GM19463 (cell line): ENCODE data around the gene KAZN.

Experiments
- ATAC-seq: cut with Tn5 transposase; IDR thresholded peaks from one replicate; pipeline ENCODE4 v1.9.1; 2021; ENCODE audit warnings: mild to moderate bottlenecking, moderate library complexity; ENCODE audit not compliant: unreplicated experiment

The KAZN gene

GRCh38 chr1:15141935-15142539 lies 543.6 kb downstream of the KAZN start:
- ATAC-seq, result no peak

GRCh38 chr1:15145327-15145726 lies 546.8 kb downstream of the KAZN start:
- no peak for ATAC-seq

- no peak for ATAC-seq
These were observed 547.7 kb downstream of the KAZN start for GRCh38 chr1:15146142-15146680.

- ATAC-seq, result no peak
These were observed 548.5 kb downstream of the KAZN start for GRCh38 chr1:15146971-15147376.

GRCh38 chr1:15148004-15148403 lies 549.5 kb downstream of the KAZN start:
- ATAC-seq, result no peak

- no peak for ATAC-seq
These were observed 550.0 kb downstream of the KAZN start for GRCh38 chr1:15148475-15148874.

GRCh38 chr1:15148941-15149340 lies 550.5 kb downstream of the KAZN start:
- ATAC-seq, result no peak

- no peak for ATAC-seq
These were observed 551.9 kb downstream of the KAZN start for GRCh38 chr1:15150376-15150775.

GRCh38 chr1:15151377-15151806 lies 552.9 kb downstream of the KAZN start:
- ATAC-seq, result no peak

- ATAC-seq, result no peak
These were observed 553.4 kb downstream of the KAZN start for GRCh38 chr1:15151871-15152270.

GRCh38 chr1:15152318-15153183 lies 554.1 kb downstream of the KAZN start:
- ATAC-seq, result no peak

GRCh38 chr1:15153184-15153841 lies 554.8 kb downstream of the KAZN start, which contains the start of gene TMEM51:
Gene TMEM51 (plus strand): TSS chr1:15153747. CDS start chr1:15215088, 61,341 bp downstream.
- no peak for ATAC-seq

- no peak for ATAC-seq
These were observed 555.5 kb downstream of the KAZN start for GRCh38 chr1:15153842-15154479.

GRCh38 chr1:15154480-15155036 lies 556.1 kb downstream of the KAZN start:
- ATAC-seq, result no peak

GRCh38 chr1:15155191-15155590 lies 556.7 kb downstream of the KAZN start:
- no peak for ATAC-seq

GRCh38 chr1:15155888-15156741 lies 557.6 kb downstream of the KAZN start:
- no peak for ATAC-seq

- ATAC-seq, result no peak
These were observed 558.4 kb downstream of the KAZN start for GRCh38 chr1:15156807-15157380.

GRCh38 chr1:15157524-15158399 lies 559.3 kb downstream of the KAZN start:
- ATAC-seq, result no peak
